ENCODE results near the gene CAMKV. TPM values are rescaled to one million over a fixed set of nuclear protein-coding genes. Genes with fewer than 3 reads are reported as not detected.

Gene CAMKV
- total and polyA plus RNA-seq, 2 donors from 2014 or later, result 0.16 TPM; not detected in 1

GRCh38 chr3:49859576-49860305 is 10.0 kb downstream of the CAMKV start:
- no peak overlapping the region for H3K27ac ChIP-seq (ENCODE audit: low read depth in 2 of 2, low read length in 2 of 2)
- intact Hi-C loops (cut with DNase I), result no loop called here
- no peaks in the 10 kb centered on the region for H3K27me3 ChIP-seq (ENCODE audit: control insufficient read depth, insufficient read depth, low read length)
- TF ChIP-seq CTCF (IDR thresholded peaks at IDR 0.05; ENCODE audit: borderline replicate concordance, extremely low read depth, insufficient read depth), result no peak
- H3K4me1 ChIP-seq (ENCODE audit: control insufficient read depth in 2 of 3, insufficient read depth in 2 of 3, low read depth in 1 of 3, low read length in 3 of 3), result peaks cover 0 to 7% (median 0%) of the 10 kb centered on the region in 3 donors
- FAIRE-seq, result no peak
- no peak for DNase-seq
- no peaks in the 10 kb centered on the region for H3K36me3 ChIP-seq (ENCODE audit: control insufficient read depth in 2 of 3, insufficient read depth in 3 of 3, low read length in 3 of 3)
- H3K9me3 ChIP-seq (ENCODE audit: control insufficient read depth in 2 of 3, insufficient read depth in 1 of 3, low read length in 3 of 3), result no peaks in the 10 kb centered on the region
- no peak overlapping the region for H3K4me3 ChIP-seq (ENCODE audit: low read length in 3 of 3)
- no peak overlapping the region for H3K9ac ChIP-seq (ENCODE audit: low read length in 3 of 3)

- no peak for TF ChIP-seq CTCF (IDR thresholded peaks at IDR 0.05; ENCODE audit: borderline replicate concordance, extremely low read depth, insufficient read depth)
- intact Hi-C loops (cut with DNase I), result no loop called here
- FAIRE-seq (peak; percentile 92), DNase-seq (peak; percentile 96 to 98 (median 97))
- peak within 1 kb of the TSS; percentile 13 to 47 (median 37) for H3K9ac ChIP-seq (ENCODE audit: low read length in 3 of 3)
- no peaks in the 10 kb centered on the region for H3K27me3 ChIP-seq (ENCODE audit: control insufficient read depth, insufficient read depth, low read length)
- H3K36me3 ChIP-seq (ENCODE audit: control insufficient read depth in 2 of 3, insufficient read depth in 3 of 3, low read length in 3 of 3), result no peaks in the 10 kb centered on the region
- H3K27ac ChIP-seq (ENCODE audit: low read depth in 2 of 2, low read length in 2 of 2), result no peak within 1 kb of the TSS
- no peaks in the 10 kb centered on the region for H3K9me3 ChIP-seq (ENCODE audit: control insufficient read depth in 2 of 3, insufficient read depth in 1 of 3, low read length in 3 of 3)
- H3K4me3 ChIP-seq (ENCODE audit: low read length in 3 of 3), result peak within 1 kb of the TSS; percentile 60 to 79 (median 64)
- peaks cover 0 to 7% (median 0%) of the 10 kb centered on the region in 3 donors for H3K4me1 ChIP-seq (ENCODE audit: control insufficient read depth in 2 of 3, insufficient read depth in 2 of 3, low read depth in 1 of 3, low read length in 3 of 3)
Measured at GRCh38 chr3:49856181-49857005, 13.3 kb downstream of the CAMKV start, which contains the start of gene TRAIP. Gene TRAIP, minus strand, starts transcription at chr3:49856564. Its CDS starts 111 bp downstream, at chr3:49856453.

GRCh38 chr3:49855662-49856061 is 14.0 kb downstream of the CAMKV start:
- Histone ChIP-seq H3K27me3 (ENCODE audit: control insufficient read depth, insufficient read depth, low read length) (no peaks in the 10 kb centered on the region), H3K9ac (ENCODE audit: low read length in 3 of 3) (no peak overlapping the region), H3K4me3 (ENCODE audit: low read length in 3 of 3) (peak overlapping the region in 2 of 3 donors; percentile 63 to 79), H3K9me3 (ENCODE audit: control insufficient read depth in 2 of 3, insufficient read depth in 1 of 3, low read length in 3 of 3) (no peaks in the 10 kb centered on the region), H3K36me3 (ENCODE audit: control insufficient read depth in 2 of 3, insufficient read depth in 3 of 3, low read length in 3 of 3) (no peaks in the 10 kb centered on the region), H3K4me1 (ENCODE audit: control insufficient read depth in 2 of 3, insufficient read depth in 2 of 3, low read depth in 1 of 3, low read length in 3 of 3) (peaks cover 0 to 7% (median 0%) of the 10 kb centered on the region in 3 donors), H3K27ac (ENCODE audit: low read depth in 2 of 2, low read length in 2 of 2) (no peak overlapping the region)
- TF ChIP-seq CTCF (IDR thresholded peaks at IDR 0.05; ENCODE audit: borderline replicate concordance, extremely low read depth, insufficient read depth), result no peak
- intact Hi-C loops (cut with DNase I), result no loop called here
- FAIRE-seq (no peak), DNase-seq (no peak)

Measured in kidney (tissue), 14 donors.